IMR-90 (cell line): ENCODE measurements around the gene CATSPERE. TPM values are rescaled to one million over a fixed set of nuclear protein-coding genes. Genes with fewer than 3 reads are reported as not detected.

Source experiments
- ATAC-seq: fragments of 200-7000 bp; cut with Tn5 transposase; 2 replicates; pipeline ENCODE4 v1.9.1; 2020; ENCODE audit warnings: low read depth, mild to moderate bottlenecking, moderate library complexity
- BruUV-seq: library from RNA; stranded (reverse); fragments of 400-500 nt; replicated peaks from 2 replicates; lab custom pipeline; 2021; lab: Mats Ljungman, UMichigan
- CTCF ChIA-PET: fragments of 300-600 bp; formaldehyde crosslinking; extraction: SDS; loops from one replicate; lab custom pipeline; 2021; ENCODE audit warnings: antibody characterized with exemption; lab: Yijun Ruan, JAX
- POLR2A ChIA-PET: fragments of 300-600 bp; sonication (Branson Sonifier 250); formaldehyde crosslinking; loops from one replicate; lab custom pipeline; 2022; ENCODE audit warnings: antibody characterized with exemption; ENCODE audit not compliant: unreplicated experiment; lab: Charles Lee
- DNase-seq: peaks from one replicate; pipeline ENCODE4 v3.0.0; 2013
- H2AFZ ChIP-seq: replicated peaks from 2 replicates; pipeline ENCODE3; 2013; ENCODE audit warnings: low read length, mild to moderate bottlenecking; ENCODE audit not compliant: poor library complexity
- H2AK5ac ChIP-seq: 2 replicates; pipeline ENCODE4 v1.6.1; 2013; ENCODE audit warnings: low read depth, low read length, inconsistent platforms
- H2AK9ac ChIP-seq: replicated peaks from 2 replicates; pipeline ENCODE3; 2013; ENCODE audit warnings: mild to moderate bottlenecking, low read depth, low read length, moderate library complexity; ENCODE audit not compliant: poor library complexity
- H2BK120ac ChIP-seq: 2 replicates; pipeline ENCODE4 v1.6.1; 2013; ENCODE audit warnings: low read depth, low read length, inconsistent platforms
- H2BK15ac ChIP-seq: 3 replicates; pipeline ENCODE4 v1.6.1; 2013; ENCODE audit warnings: low read depth, low read length, inconsistent platforms
- H2BK20ac ChIP-seq: 2 replicates; pipeline ENCODE4 v1.6.1; 2013; ENCODE audit warnings: low read depth, mild to moderate bottlenecking, inconsistent platforms, low read length, moderate library complexity
- H2BK5ac ChIP-seq: 2 replicates; pipeline ENCODE4 v1.6.1; 2013; ENCODE audit warnings: mild to moderate bottlenecking, low read depth, low read length, inconsistent platforms; ENCODE audit not compliant: poor library complexity, severe bottlenecking
- H3K14ac ChIP-seq: replicated peaks from 2 replicates; pipeline ENCODE4 v1.6.1; 2013; ENCODE audit warnings: low read depth, low read length, inconsistent platforms
- H3K18ac ChIP-seq: 2 replicates; pipeline ENCODE4 v1.6.1; 2013; ENCODE audit warnings: low read depth, low read length, control low read depth
- H3K23ac ChIP-seq: 2 replicates; pipeline ENCODE4 v1.6.1; 2013; ENCODE audit warnings: low read depth, low read length, inconsistent platforms
- H3K27ac ChIP-seq: 2 replicates; pipeline ENCODE4 v1.5.1; 2013; ENCODE audit warnings: mild to moderate bottlenecking, control low read depth, low read length; ENCODE audit not compliant: insufficient read depth
- H3K27me3 ChIP-seq: 2 replicates; pipeline ENCODE4 v1.6.1; 2013; ENCODE audit warnings: low read length; ENCODE audit not compliant: control insufficient read depth, insufficient read depth
- H3K36me3 ChIP-seq: 2 replicates; pipeline ENCODE4 v1.6.1; 2013; ENCODE audit warnings: low read length, mixed read lengths; ENCODE audit not compliant: control insufficient read depth, insufficient read depth
- H3K4ac ChIP-seq: 2 replicates; pipeline ENCODE4 v1.6.1; 2013; ENCODE audit warnings: low read depth, low read length, inconsistent platforms
- H3K4me1 ChIP-seq: 2 replicates; pipeline ENCODE4 v1.6.1; 2013; ENCODE audit warnings: low read length, mixed read lengths; ENCODE audit not compliant: control insufficient read depth, insufficient read depth
- H3K4me2 ChIP-seq: 2 replicates; pipeline ENCODE4 v1.6.1; 2013; ENCODE audit warnings: low read depth, mild to moderate bottlenecking, control low read depth, low read length, moderate library complexity
- H3K4me3 ChIP-seq: 2 replicates; pipeline ENCODE4 v1.5.1; 2013; ENCODE audit warnings: low read depth, mild to moderate bottlenecking, control low read depth, low read length, moderate library complexity; ENCODE audit not compliant: insufficient read depth
- H3K56ac ChIP-seq: 2 replicates; pipeline ENCODE4 v1.6.1; 2013; ENCODE audit warnings: low read length, inconsistent platforms; ENCODE audit not compliant: insufficient read depth; ENCODE audit errors: extremely low read depth
- H3K79me1 ChIP-seq, 2 experiments: 2 replicates each; pipeline ENCODE4 v1.6.1; 2013; ENCODE audit warnings: low read length in 2 of 2, inconsistent platforms in 1 of 2, low read depth in 1 of 2
- H3K9ac ChIP-seq: 2 replicates; pipeline ENCODE4 v1.6.1; 2013; ENCODE audit warnings: low read depth, low read length, control low read depth
- H3K9me1 ChIP-seq: 2 replicates; pipeline ENCODE4 v1.6.1; 2013; ENCODE audit warnings: low read length, inconsistent platforms; ENCODE audit not compliant: insufficient read depth
- H3K9me3 ChIP-seq: 2 replicates; pipeline ENCODE4 v1.6.1; 2013; ENCODE audit warnings: low read length; ENCODE audit not compliant: control insufficient read depth, insufficient read depth
- H4K20me1 ChIP-seq: 2 replicates; pipeline ENCODE4 v1.6.1; 2013; ENCODE audit warnings: low read length, inconsistent platforms; ENCODE audit not compliant: insufficient read depth
- H4K5ac ChIP-seq: 2 replicates; pipeline ENCODE4 v1.6.1; 2013; ENCODE audit warnings: mild to moderate bottlenecking, low read depth, low read length, control low read depth
- H4K8ac ChIP-seq, 2 experiments: 2 replicates each; pipeline ENCODE4 v1.6.1; 2013; ENCODE audit warnings: low read depth in 2 of 2, low read length in 2 of 2, control low read depth in 1 of 2, inconsistent platforms in 1 of 2
- H4K91ac ChIP-seq: 2 replicates; pipeline ENCODE4 v1.6.1; 2013; ENCODE audit warnings: low read depth, low read length, inconsistent platforms; ENCODE audit not compliant: insufficient read depth
- BHLHE40 ChIP-seq: fragments of 150-350 bp; IDR thresholded peaks from 2 replicates; pipeline ENCODE4 v1.6.1; 2016; ENCODE audit warnings: mild to moderate bottlenecking, low read depth, low read length
- CEBPB ChIP-seq: IDR thresholded peaks from 2 replicates; pipeline ENCODE4 v1.6.1; 2012; ENCODE audit warnings: low read depth, low read length, improper control_type of control experiment
- CHD1 ChIP-seq: IDR thresholded peaks from 2 replicates; pipeline ENCODE4 v1.6.1; 2012; ENCODE audit warnings: low read depth, low read length, improper control_type of control experiment
- CTCF ChIP-seq: conservative IDR thresholded peaks from 2 replicates; pipeline ENCODE4 v1.5.1; 2012; ENCODE audit warnings: mild to moderate bottlenecking, low read depth, low read length, improper control_type of control experiment
- ELK1 ChIP-seq: fragments of 150-350 bp; IDR thresholded peaks from 2 replicates; pipeline ENCODE4 v1.6.1; 2016; ENCODE audit warnings: low read depth, mild to moderate bottlenecking, low read length, moderate library complexity, borderline replicate concordance
- FOS ChIP-seq: fragments of 150-350 bp; IDR thresholded peaks from 2 replicates; pipeline ENCODE4 v1.6.1; 2016; ENCODE audit warnings: low read depth, low read length
- MAFK ChIP-seq: IDR thresholded peaks from 2 replicates; pipeline ENCODE4 v1.6.1; 2012; ENCODE audit warnings: low read depth, low read length, improper control_type of control experiment
- MAZ ChIP-seq: IDR thresholded peaks from 2 replicates; pipeline ENCODE4 v1.6.1; 2012; ENCODE audit warnings: low read depth, mild to moderate bottlenecking, low read length, improper control_type of control experiment, moderate library complexity, borderline replicate concordance
- MXI1 ChIP-seq: IDR thresholded peaks from 2 replicates; pipeline ENCODE4 v1.6.1; 2012; ENCODE audit warnings: low read depth, mild to moderate bottlenecking, low read length, moderate library complexity, borderline replicate concordance
- NFE2L2 ChIP-seq: fragments of 150-350 bp; IDR thresholded peaks from 2 replicates; pipeline ENCODE4 v1.6.1; 2016; ENCODE audit warnings: low read depth, mild to moderate bottlenecking, low read length
- POLR2A ChIP-seq: IDR thresholded peaks from 2 replicates; pipeline ENCODE4 v1.6.1; 2012; ENCODE audit warnings: mild to moderate bottlenecking, low read depth, low read length
- RAD21 ChIP-seq: IDR thresholded peaks from 2 replicates; pipeline ENCODE4 v1.6.1; 2012; ENCODE audit warnings: low read length, improper control_type of control experiment
- RCOR1 ChIP-seq: IDR thresholded peaks from 2 replicates; pipeline ENCODE4 v1.6.1; 2012; ENCODE audit warnings: mild to moderate bottlenecking, low read length, improper control_type of control experiment; ENCODE audit not compliant: insufficient replicate concordance
- RFX5 ChIP-seq: IDR thresholded peaks from 2 replicates; pipeline ENCODE4 v1.8.0; 2012; ENCODE audit warnings: low read depth, mild to moderate bottlenecking, low read length, moderate library complexity
- SMC3 ChIP-seq: fragments of 150-350 bp; IDR thresholded peaks from 2 replicates; pipeline ENCODE4 v1.6.1; 2016; ENCODE audit warnings: low read depth, mild to moderate bottlenecking, antibody characterized with exemption, low read length, moderate library complexity
- USF2 ChIP-seq: fragments of 150-350 bp; IDR thresholded peaks from 2 replicates; pipeline ENCODE4 v1.6.1; 2017; ENCODE audit warnings: mild to moderate bottlenecking, antibody characterized with exemption, low read length, low read depth
- WGBS, 2 experiments: methylation state at CpG; one replicate each; pipeline versions ENCODE4 v1.1.5 to v1.1.7; 2013; ENCODE audit warnings: missing lambda C conversion rate in 2 of 2; ENCODE audit not compliant: insufficient read length in 1 of 2; ENCODE audit errors: extremely low coverage in 2 of 2; 5-methylcytosine and 5-hydroxymethylcytosine counted together
- dilution Hi-C: fragments of 300-500 bp; cut with HindIII; formaldehyde crosslinking; loops from one replicate; pipeline ENCODE4 v1.14.3; 2018; ENCODE audit warnings: low sequenced_read_pairs; ENCODE audit not compliant: unreplicated experiment
- in situ Hi-C: fragments of 300-500 bp; cut with MboI; formaldehyde crosslinking; loops from 3 replicates; pipeline ENCODE4 v1.14.3; 2019; ENCODE audit warnings: low sequenced_read_pairs, inconsistent platforms, mixed read lengths
- intact Hi-C: fragments of 100-400 bp; cut with micrococcal nuclease; formaldehyde crosslinking; loops from 2 replicates; pipeline ENCODE4 v1.10.0; 2022
- polyA plus RNA-seq, 3 experiments: library from polyadenylated mRNA; depleted of rRNA; stranded (reverse); fragments of >200 nt; gene quantifications; 2 replicates each; pipeline ENCODE4 v1.2.3, GENCODE V29; 2012; ENCODE audit warnings: low replicate concordance in 1 of 3
- total RNA-seq: library from RNA; depleted of rRNA; stranded (reverse); fragments of >200 nt; gene quantifications from 2 replicates; pipeline ENCODE4 v1.2.3, GENCODE V29; 2012

CATSPERE gene
- total and polyA plus RNA-seq, 2 of the 4 experiments (the other 2 are of a cell fraction): 0.07 to 0.18 TPM

GRCh38 chr1:244583358-244583982, 122.4 kb downstream of the CATSPERE start:
- Histone ChIP-seq H4K5ac (no peak overlapping the region), H3K4me2 (no peak overlapping the region), H3K14ac (no peak overlapping the region), H3K4me3 (no peak overlapping the region), H3K4ac (no peak overlapping the region), H3K23ac (no peak overlapping the region), H3K9me3 (no peaks in the 10 kb centered on the region), H2AFZ (no peak overlapping the region), H4K8ac (no peak overlapping the region), H2BK15ac (no peak overlapping the region), H3K9ac (no peak overlapping the region), H2BK20ac (no peak overlapping the region), H3K27me3 (no peaks in the 10 kb centered on the region), H3K79me1 (no peaks in the 10 kb centered on the region), H2AK5ac (no peak overlapping the region), H4K91ac (no peak overlapping the region), H4K20me1 (no peaks in the 10 kb centered on the region), H3K18ac (no peak overlapping the region), H3K27ac (no peak overlapping the region), H3K4me1 (no peaks in the 10 kb centered on the region), H3K36me3 (no peaks in the 10 kb centered on the region), H2BK5ac (no peak overlapping the region), H3K9me1 (no peaks in the 10 kb centered on the region), H2BK120ac (no peak overlapping the region), H2AK9ac (no peak overlapping the region), H3K56ac (no peak overlapping the region)
- no TSS peak for BruUV-seq
- ChIA-PET POLR2A (no interaction called here), CTCF (no interaction called here)
- intact Hi-C loops: no loop called here
- TF ChIP-seq MXI1: no peak
- TF ChIP-seq ELK1: no peak
- no peak for TF ChIP-seq SMC3
- TF ChIP-seq RCOR1: no peak
- TF ChIP-seq MAFK: no peak
- no peak for TF ChIP-seq MAZ
- TF ChIP-seq BHLHE40: no peak
- TF ChIP-seq FOS: no peak
- TF ChIP-seq RFX5: no peak
- no peak for TF ChIP-seq CTCF
- no peak for TF ChIP-seq CHD1
- no peak for TF ChIP-seq NFE2L2
- no peak for TF ChIP-seq CEBPB
- no peak for TF ChIP-seq USF2
- TF ChIP-seq POLR2A: no peak
- TF ChIP-seq RAD21: no peak
- WGBS, 2 experiments: no CpG with 5 or more reads among the region's 11 CpGs
- in situ Hi-C loops: no loop called here
- dilution Hi-C loops: no loop called here
- DNase-seq: no peak
- ATAC-seq: no peak
